ENCODE data around the gene SMIM28.
A peak's percentile ranks its signal among the peaks of the same experiment; 100 is the strongest.
"Not testable (repeated sequence)": the region's sequence is repeated elsewhere in the genome, so short reads cannot be mapped to it uniquely, and the experiment has no call there.

SMIM28 gene

DNA sequence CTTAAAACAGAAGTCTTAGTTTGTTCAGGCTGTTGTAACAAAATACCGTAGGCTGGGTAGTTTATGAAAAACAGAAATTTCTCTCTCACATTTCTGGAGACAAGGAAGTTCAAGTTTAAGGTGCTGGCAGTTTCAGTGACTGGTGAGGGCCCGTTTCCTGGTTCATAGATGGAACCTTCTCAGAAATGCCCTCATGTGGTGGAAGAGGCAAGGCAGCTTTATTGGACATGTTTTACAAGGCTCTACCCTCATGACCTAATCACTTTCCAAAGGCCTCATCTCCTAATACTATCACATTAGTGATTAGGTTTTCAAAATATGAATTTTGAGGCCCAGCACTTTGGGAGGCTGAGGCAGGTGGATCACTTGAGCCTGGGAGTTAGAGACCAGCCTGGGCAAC lies 28.7 kb downstream of the SMIM28 start:
- Mint-ChIP-seq H3K4me3 (no peak overlapping the region), H3K27ac (no peak overlapping the region), H3K36me3 (ENCODE audit: low read depth) (peaks cover 14% of the 10 kb centered on the region), H3K4me1 (ENCODE audit: low read depth) (peaks cover 17% of the 10 kb centered on the region), H3K9me3 (no peaks in the 10 kb centered on the region), H3K27me3 (peaks cover 6% of the 10 kb centered on the region)
- DNase-seq = no peak

DNA sequence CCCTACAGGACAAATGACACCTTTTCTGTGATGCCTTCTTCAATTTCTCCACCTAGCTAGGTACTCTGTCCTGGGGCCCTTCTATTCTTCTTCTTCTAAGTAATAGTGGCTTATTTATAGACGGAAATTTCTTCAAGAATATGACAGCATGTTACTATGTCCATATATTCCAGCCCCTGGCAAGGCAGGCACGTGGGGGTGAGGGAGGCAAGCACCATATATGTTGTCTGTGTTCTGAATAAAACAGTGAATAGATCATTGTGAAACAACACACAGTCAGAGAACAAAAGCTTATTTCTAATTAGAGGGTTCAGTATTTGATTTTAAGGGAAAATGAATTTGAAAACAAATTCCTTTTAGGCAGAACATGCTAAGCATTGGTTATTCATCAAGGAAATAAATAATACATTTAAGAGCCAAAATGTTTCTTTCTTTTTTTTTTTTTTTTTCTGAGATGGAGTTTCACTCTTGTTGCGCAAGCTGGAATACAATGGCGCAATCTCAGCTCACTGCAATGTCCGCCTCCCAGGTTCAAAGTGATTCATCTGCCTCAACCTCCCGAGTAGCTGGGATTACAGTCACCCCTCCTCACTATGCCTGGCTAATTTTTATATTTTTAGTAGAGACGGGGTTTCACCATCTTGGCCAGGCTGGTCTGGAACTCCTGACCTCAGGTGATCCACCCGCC lies 32.5 kb downstream of the SMIM28 start:
- Mint-ChIP-seq H3K27me3 (no peaks in the 10 kb centered on the region), H3K9me3 (no peaks in the 10 kb centered on the region), H3K4me3 (no peak overlapping the region), H3K27ac (no peak overlapping the region), H3K36me3 (ENCODE audit: low read depth) (peaks cover 30% of the 10 kb centered on the region), H3K4me1 (ENCODE audit: low read depth) (peaks cover 12% of the 10 kb centered on the region)
- no peak for DNase-seq

DNA sequence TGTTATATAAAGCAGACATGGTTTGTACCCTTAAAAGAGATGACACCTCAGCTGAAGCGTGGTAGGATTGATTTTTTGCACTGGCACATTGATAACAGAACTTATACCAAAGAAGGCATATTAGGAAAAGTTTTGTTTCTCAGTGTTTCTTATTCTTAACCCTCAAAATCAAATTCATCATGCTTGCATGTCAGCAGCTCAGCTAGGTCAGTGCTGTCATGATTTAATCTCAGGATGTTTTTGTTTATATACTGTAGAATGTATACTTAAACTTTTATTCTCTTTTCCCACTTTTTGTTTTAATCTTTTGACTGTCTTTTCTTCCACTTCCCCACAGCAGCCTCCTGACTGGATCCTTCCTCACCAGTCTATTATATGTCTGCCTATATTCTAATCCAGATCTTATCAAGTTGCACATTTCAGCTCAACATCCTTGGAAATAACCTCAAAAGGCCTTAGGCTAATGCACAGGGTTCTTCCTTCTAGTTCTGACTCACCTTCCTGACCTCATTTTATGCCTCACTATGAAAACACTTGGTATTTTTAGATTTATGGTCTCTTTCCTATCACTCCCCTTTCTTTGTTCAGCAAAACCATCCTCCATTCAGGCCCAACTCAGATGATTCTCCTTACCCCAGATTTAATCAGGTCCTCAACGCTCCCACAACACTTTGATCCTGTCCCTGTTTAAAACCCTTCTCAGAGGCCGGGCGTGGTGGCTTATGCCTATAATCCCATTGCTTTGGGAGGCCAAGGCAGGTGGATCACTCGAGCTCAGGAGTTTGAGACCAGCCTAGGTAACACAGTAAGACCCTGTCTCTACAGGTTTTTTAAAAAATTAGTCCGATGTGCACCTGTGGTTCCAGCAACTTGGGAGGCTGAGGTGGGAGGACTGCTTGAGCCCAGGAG lies 33.5 kb downstream of the SMIM28 start:
- peaks cover 12% of the 10 kb centered on the region for H3K4me1 Mint-ChIP-seq (ENCODE audit: low read depth)
- no peaks in the 10 kb centered on the region for H3K9me3 Mint-ChIP-seq
- H3K4me3 Mint-ChIP-seq = no peak overlapping the region
- H3K27ac Mint-ChIP-seq = peak overlapping the region; percentile 66
- DNase-seq = no peak
- peaks cover 30% of the 10 kb centered on the region for H3K36me3 Mint-ChIP-seq (ENCODE audit: low read depth)
- no peaks in the 10 kb centered on the region for H3K27me3 Mint-ChIP-seq

DNA sequence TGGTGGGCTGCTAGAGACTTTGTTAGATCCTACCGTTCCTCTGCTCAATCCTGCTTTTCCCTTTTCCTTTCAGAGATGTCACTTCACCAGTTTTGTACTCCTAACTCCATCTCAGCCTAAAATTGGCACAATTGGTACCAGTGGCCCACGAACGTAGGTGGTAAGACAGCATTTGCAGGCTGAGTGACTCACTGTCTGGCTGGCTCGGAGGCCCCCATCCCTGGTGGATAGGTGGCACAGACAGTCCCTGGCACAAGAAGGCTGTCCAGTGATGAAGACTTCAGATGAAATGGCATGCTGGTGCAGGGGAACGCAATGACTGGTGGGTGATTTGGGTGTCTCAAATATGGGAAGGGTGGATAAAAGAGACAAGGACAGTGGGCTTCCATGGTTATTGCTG lies 37.4 kb downstream of the SMIM28 start:
- H3K27me3 Mint-ChIP-seq = no peaks in the 10 kb centered on the region
- no peak for DNase-seq
- no peaks in the 10 kb centered on the region for H3K9me3 Mint-ChIP-seq
- H3K36me3 Mint-ChIP-seq (ENCODE audit: low read depth) = peaks cover 24% of the 10 kb centered on the region
- no peak overlapping the region for H3K4me3 Mint-ChIP-seq
- H3K27ac Mint-ChIP-seq = no peak overlapping the region
- H3K4me1 Mint-ChIP-seq (ENCODE audit: low read depth) = peaks cover 18% of the 10 kb centered on the region

DNA sequence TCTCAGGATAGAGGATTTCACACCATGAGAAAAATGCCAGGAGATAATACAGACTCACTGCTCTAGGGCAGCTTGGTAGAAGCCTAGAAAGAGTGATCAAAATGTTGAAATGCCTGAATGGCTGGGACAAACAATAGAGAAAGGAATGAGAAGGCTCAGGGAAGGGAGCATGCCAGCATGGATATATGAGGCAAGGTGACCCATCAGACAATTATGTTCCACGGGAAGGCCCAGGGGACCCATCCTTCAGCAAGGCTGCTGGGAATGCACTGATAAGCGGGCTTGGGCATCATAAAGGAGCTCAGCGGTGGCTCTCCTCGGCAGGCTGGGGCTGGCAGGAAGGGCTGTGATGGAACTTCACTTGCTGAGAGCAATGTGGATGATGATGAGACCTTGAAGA lies 38.5 kb downstream of the SMIM28 start:
- Mint-ChIP-seq H3K4me1 (ENCODE audit: low read depth) (peaks cover 12% of the 10 kb centered on the region), H3K27me3 (no peaks in the 10 kb centered on the region), H3K36me3 (ENCODE audit: low read depth) (peaks cover 24% of the 10 kb centered on the region), H3K4me3 (no peak overlapping the region), H3K27ac (no peak overlapping the region), H3K9me3 (no peaks in the 10 kb centered on the region)
- no peak for DNase-seq

DNA sequence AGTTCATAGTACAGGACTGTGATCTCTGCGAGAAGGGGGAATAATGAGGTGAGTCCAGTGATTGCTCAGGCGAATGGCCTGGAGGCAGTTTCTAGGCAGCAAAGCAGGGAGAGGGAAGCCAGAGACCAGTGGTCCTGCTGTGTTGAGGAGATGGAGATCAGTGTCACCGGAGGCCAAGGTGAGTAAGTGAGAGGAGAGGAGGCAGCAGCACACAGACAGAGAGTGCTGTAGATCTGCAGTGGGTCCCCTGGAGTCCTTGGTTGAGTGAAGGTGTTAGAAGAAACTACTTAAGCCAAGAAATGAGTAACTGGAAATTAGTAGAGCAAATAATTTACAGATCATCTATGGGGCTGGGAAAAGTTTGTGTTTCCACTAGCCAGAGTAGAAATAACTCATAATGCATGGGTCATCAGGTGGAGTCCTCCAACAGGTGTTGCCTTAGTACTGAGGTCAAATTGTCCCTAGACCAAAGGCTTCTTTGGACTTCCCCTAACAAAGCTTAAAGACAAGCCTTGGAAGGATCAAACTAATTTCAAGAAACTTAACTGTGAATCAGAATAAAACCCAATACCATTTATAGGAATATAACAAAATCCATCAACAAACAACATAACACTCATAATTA lies 39.9 kb downstream of the SMIM28 start:
- H3K4me3 Mint-ChIP-seq = no peak overlapping the region

DNA sequence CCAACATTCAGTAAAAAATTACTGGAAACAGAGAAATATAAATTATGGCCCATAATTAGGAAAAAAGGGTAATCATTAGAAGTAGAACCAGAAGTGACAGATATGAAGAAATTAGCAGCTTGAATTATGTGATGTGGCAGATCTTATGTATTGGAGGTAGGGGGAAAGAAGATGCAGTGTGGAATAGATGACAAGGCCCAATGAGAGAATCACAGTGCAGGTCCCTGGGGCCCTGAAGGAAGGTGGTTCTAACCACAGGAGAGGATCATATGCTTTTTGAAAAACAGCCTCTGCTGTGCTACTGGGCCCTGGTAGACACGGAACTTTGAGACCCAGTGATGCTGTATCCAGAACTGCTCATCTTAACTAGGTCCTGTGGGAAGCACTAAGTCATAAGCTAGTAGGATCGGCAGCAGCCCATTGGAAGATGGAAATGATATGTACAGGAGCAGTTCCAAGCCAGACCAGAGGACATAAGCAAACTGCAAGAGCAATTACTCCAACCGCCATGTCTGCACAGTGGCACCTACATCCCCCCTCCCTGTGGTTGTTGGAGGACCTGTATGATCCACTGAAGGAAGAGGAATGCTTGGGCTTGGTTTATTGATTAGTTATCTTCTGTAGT lies 40.5 kb downstream of the SMIM28 start:
- no peak overlapping the region for H3K4me3 Mint-ChIP-seq
- no peak for DNase-seq
- H3K27ac Mint-ChIP-seq = no peak overlapping the region
- no peaks in the 10 kb centered on the region for H3K27me3 Mint-ChIP-seq
- H3K4me1 Mint-ChIP-seq (ENCODE audit: low read depth) = peaks cover 8% of the 10 kb centered on the region
- H3K36me3 Mint-ChIP-seq (ENCODE audit: low read depth) = peaks cover 14% of the 10 kb centered on the region
- no peaks in the 10 kb centered on the region for H3K9me3 Mint-ChIP-seq

More for the DNA sequence above, 39.9 kb downstream of the SMIM28 start:
- peaks cover 5% of the 10 kb centered on the region for H3K4me1 Mint-ChIP-seq (ENCODE audit: low read depth)
- no peaks in the 10 kb centered on the region for H3K9me3 Mint-ChIP-seq
- no peaks in the 10 kb centered on the region for H3K27me3 Mint-ChIP-seq
- H3K36me3 Mint-ChIP-seq (ENCODE audit: low read depth) = peaks cover 19% of the 10 kb centered on the region
- H3K27ac Mint-ChIP-seq = no peak overlapping the region
- no peak for DNase-seq

DNA sequence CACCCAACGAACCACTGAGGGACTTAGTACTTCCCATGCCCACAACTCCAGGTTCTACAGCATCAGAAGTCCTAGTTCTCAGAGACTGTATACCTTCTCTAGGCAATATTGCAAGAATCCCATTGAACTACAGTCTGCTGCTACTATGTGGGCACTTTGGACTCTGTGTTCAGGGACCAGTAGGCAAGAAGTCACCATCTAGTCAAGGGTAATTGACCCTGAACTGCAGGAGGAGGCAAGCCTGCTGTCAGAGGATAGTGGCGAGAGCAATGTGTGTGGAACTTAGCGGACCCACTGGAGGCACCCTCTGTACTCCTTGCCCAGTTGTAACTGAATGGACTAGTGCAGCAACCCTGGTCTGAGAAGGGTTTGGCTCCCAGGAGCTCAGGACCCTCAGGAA lies 42.1 kb downstream of the SMIM28 start:
- Mint-ChIP-seq H3K4me1 (ENCODE audit: low read depth) (peaks cover 8% of the 10 kb centered on the region), H3K27ac (no peak overlapping the region), H3K27me3 (no peaks in the 10 kb centered on the region), H3K36me3 (ENCODE audit: low read depth) (peaks cover 7% of the 10 kb centered on the region), H3K4me3 (no peak overlapping the region), H3K9me3 (no peaks in the 10 kb centered on the region)
- no peak for DNase-seq

DNA sequence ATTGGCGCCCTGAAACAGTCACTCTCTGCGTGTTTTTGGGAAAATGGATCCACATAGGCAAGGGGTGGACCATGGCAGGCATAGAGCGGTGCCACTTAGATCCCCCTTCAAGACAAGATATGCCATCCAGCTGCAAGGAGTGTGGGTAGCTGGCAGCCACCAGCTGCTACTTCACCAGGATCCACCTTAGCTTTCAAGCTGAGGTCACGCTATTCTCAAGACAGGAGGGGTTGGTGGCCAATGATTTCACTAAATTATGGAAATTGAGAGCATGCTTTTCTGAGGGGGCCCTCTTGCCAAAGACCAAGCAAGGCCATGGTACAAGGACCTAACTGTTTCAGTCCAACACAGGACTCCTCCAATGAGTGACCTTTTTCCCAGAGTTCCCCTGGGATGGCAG lies 42.7 kb downstream of the SMIM28 start:
- Mint-ChIP-seq H3K27me3 (no peaks in the 10 kb centered on the region), H3K4me3 (no peak overlapping the region), H3K27ac (no peak overlapping the region), H3K9me3 (no peaks in the 10 kb centered on the region), H3K36me3 (ENCODE audit: low read depth) (peaks cover 7% of the 10 kb centered on the region), H3K4me1 (ENCODE audit: low read depth) (peaks cover 8% of the 10 kb centered on the region)
- no peak for DNase-seq

DNA sequence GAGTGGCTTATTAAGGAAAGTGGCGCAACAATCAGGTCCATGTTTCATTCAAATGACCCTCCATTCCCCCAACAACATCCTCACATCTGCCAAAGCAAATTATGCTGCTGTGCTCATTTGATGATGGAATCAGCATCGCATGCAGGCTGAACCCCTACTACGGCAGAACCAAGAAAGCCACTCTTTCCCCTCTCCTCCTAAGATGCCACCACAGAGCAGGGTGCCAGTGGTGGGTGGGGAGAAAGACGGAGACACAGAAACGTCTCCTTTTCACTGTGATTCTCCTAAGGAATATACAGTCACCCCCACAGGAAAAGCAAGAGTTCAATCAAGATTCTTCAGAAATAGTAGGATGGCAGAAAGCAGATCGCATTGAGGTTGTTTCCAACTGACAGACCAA lies 43.4 kb downstream of the SMIM28 start:
- Mint-ChIP-seq H3K36me3 (ENCODE audit: low read depth) (peaks cover 7% of the 10 kb centered on the region), H3K27ac (no peak overlapping the region), H3K27me3 (no peaks in the 10 kb centered on the region), H3K4me1 (ENCODE audit: low read depth) (peaks cover 8% of the 10 kb centered on the region), H3K4me3 (no peak overlapping the region), H3K9me3 (no peaks in the 10 kb centered on the region)
- DNase-seq = no peak

DNA sequence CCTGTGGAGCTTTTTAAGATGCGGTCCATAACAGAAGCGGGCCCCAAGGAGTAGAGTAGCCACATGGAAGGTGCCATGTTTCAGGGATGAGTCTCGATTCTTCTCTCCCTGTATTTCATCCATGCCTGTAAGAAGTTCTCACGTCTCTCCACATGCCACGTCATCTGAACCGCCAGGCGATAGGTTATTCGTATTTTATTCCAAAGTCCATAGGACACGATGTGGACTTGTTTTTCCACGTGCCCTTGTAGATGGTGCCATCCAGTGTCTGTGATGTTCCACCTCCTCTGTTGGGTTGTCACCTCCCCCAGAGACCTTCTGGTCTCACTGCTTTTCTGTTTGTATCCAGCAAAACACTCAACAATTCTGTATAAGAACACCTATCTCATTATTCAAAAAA lies 43.9 kb downstream of the SMIM28 start:
- Mint-ChIP-seq H3K36me3 (ENCODE audit: low read depth) (peaks cover 7% of the 10 kb centered on the region), H3K27me3 (no peaks in the 10 kb centered on the region), H3K4me1 (ENCODE audit: low read depth) (peaks cover 8% of the 10 kb centered on the region), H3K4me3 (no peak overlapping the region), H3K9me3 (no peaks in the 10 kb centered on the region), H3K27ac (no peak overlapping the region)
- no peak for DNase-seq

DNA sequence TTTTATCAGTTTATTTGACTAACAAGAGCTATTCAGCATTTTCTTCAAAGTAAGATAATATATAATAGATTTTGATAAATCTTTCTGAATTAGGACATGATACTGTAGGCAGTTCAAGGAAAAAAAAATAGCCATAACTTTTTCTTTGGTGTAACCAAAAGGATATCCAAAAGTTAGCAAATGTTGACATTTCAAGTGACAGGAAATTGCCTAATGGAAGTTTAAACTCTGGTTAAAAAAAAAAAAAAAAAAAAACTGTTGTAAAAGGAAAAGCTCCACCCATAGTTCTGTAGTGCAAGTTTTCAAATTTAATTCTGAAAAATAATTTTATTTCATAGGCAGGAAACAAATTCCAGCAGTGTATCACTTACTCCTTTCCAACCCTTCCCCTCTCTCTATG lies 45.2 kb downstream of the SMIM28 start:
- Mint-ChIP-seq H3K4me3 (no peak overlapping the region), H3K4me1 (ENCODE audit: low read depth) (peaks cover 5% of the 10 kb centered on the region), H3K27ac (no peak overlapping the region), H3K36me3 (ENCODE audit: low read depth) (peaks cover 7% of the 10 kb centered on the region), H3K27me3 (no peaks in the 10 kb centered on the region), H3K9me3 (no peaks in the 10 kb centered on the region)
- DNase-seq = no peak

DNA sequence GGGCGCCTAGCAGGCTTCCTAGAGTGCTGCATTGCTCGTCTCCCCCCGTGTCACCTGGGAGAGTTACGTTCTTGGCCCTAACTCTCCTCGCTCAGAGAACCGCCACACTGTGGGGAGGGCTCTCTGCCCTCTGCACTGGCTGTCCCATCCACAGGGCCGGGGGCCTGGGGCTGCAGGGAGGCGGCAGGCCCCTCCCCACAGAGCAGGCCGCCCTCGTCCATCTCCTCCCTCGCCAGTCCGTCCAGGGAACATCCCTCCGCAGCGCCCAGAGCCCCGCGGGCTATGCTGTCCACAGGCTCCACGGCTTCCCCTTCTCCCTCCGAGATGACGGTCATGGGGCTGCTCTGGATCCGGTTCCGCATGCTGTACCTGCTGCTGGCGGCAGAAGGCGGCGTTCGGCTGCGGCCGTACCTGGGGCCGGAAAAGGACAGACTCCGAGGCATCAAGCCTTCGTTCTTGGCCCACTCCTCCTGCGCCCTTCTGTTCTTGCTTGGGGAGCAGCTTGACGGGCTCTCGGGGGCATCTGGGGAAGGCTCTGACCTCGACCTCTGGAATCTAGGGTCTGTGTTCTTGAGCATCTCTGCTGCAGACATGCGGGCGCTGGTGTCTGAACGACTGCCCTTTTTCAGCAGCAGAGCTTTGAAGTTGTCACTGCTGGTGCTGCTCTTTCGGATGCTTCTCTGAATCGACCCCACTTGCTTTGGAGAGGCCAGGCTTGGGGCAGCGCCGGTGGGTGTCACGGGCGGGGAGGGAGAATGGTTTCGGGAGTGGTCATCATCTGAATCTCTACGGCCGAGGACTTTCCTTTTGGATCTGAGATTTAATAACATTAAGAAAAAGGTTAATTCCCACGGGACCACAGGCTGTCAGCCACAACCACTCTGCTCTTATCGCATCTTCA lies 46.5 kb downstream of the SMIM28 start:
- no peaks in the 10 kb centered on the region for H3K9me3 Mint-ChIP-seq
- H3K36me3 Mint-ChIP-seq (ENCODE audit: low read depth) = no peaks in the 10 kb centered on the region
- no peak overlapping the region for H3K27ac Mint-ChIP-seq
- H3K27me3 Mint-ChIP-seq = peaks cover under 1% of the 10 kb centered on the region
- no peak overlapping the region for H3K4me3 Mint-ChIP-seq
- peaks cover 2% of the 10 kb centered on the region for H3K4me1 Mint-ChIP-seq (ENCODE audit: low read depth)
- DNase-seq = no peak

DNA sequence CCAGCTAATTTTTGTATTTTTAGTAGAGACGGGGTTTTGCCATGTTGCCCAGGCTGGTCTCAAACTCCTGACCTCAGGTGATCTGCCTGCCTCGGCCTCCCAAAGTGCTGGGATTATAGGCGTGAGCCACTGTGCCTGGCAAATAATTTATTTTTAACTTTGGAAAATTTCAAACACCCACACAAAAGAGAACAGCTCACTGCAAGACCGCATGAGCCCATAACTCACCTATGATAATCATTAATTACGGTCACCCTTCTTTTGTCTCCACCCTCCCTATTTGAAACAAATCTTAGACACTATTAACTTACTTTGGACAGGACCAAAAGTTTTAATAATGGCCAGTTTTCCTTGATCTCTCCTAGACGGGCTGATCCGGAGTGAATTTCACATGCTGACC lies 47.6 kb downstream of the SMIM28 start:
- not testable (repeated sequence) for DNase-seq; H3K36me3 Mint-ChIP-seq (ENCODE audit: low read depth); H3K4me3 Mint-ChIP-seq; H3K9me3 Mint-ChIP-seq; H3K4me1 Mint-ChIP-seq (ENCODE audit: low read depth); H3K27ac Mint-ChIP-seq; H3K27me3 Mint-ChIP-seq

Measured in activated T-cell treated with anti-CD3 and anti-CD28 coated beads, Interleukin-2, amount 50 U/mL, for 24 hours (primary cell).